GM12872 (cell line): Measurements from ENCODE around the gene MAP3K12.

ENCODE experiments used
- TF ChIP-seq, protein P1 (sequence below): IDR thresholded peaks from 3 replicates; pipeline ENCODE4 v1.5.1; 2011; ENCODE audit warnings: low read depth, mild to moderate bottlenecking, low read length, moderate library complexity; ENCODE audit not compliant: insufficient read depth

MAP3K12 gene

DNA sequence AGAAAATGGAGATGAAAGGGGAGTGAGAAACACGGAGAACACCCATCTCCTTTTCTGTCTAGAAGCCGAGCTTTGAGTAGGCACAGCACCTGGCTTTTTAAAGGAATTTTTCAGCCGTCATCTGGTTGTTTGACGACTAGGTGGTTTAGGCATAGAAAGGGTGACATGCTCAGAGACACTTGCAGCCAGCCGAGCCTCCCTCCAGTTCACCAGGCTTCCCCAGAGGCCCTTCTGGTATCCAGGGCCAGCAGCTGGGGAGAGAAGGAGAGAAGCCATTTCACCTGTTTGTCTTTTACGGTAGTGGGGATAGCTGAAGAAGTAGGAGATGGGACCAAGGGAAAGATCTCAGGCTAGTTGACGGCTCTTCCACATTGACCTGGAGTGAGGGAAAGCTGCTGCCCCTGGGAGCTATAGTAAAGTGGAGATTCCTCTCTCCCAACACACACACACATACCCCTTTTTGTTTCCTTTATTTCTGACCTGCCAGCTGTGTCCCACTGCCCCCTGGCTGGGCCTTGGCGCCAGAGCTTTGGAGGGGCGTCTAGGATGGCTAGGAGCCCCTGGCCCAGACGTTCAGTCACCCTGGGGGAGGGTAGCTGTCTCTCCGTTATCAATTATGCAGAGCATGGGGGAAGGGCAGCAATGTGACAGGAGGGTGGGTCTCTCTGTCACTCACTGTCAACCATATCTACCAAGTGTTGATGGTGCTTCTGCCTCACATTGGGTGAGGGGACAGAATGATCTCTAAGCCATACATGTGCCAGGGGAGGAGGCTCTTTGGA is 5.5 kb downstream of the MAP3K12 start:
- TF ChIP-seq, protein P1, sequence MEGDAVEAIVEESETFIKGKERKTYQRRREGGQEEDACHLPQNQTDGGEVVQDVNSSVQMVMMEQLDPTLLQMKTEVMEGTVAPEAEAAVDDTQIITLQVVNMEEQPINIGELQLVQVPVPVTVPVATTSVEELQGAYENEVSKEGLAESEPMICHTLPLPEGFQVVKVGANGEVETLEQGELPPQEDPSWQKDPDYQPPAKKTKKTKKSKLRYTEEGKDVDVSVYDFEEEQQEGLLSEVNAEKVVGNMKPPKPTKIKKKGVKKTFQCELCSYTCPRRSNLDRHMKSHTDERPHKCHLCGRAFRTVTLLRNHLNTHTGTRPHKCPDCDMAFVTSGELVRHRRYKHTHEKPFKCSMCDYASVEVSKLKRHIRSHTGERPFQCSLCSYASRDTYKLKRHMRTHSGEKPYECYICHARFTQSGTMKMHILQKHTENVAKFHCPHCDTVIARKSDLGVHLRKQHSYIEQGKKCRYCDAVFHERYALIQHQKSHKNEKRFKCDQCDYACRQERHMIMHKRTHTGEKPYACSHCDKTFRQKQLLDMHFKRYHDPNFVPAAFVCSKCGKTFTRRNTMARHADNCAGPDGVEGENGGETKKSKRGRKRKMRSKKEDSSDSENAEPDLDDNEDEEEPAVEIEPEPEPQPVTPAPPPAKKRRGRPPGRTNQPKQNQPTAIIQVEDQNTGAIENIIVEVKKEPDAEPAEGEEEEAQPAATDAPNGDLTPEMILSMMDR: no peak

DNA sequence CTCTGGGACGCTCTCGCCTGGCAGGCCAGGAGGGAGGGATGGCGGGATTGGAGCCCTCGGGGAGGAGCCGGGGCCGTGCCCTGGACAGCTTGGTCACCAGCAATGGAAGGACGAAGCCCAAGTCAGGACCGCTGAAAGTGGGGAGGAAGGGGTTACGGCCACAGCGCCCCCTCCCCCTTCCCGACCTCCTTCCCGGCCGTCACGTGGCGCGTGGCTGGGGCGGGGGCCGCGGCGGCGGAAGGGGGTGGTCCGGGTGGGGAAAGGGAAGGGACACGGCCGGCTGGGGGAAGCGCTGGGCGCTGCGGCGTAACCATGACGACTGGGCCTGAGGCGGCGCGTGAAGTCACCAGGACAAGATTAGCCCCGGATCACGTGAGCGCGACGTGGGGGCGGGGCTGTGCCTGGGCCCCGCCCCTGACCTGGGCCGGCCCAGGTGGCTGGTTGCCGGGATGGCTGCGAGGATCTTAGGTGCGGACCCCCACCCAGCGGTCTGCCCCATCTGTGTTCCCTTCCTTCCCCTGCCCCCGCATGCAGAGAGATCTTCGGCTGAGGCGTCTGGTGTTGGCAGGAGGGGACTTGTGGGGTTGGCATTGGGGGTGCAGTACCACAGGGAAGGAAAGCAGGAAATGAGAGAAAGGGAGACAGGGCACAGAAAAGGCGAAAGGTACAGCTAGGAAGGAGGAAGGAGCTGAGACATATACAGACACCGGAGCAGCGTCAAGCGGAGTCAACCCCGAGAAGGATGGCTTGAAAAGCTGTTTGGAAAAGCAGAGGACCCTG is 6.2 kb downstream of the MAP3K12 start:
- TF ChIP-seq, protein P1: no peak

DNA sequence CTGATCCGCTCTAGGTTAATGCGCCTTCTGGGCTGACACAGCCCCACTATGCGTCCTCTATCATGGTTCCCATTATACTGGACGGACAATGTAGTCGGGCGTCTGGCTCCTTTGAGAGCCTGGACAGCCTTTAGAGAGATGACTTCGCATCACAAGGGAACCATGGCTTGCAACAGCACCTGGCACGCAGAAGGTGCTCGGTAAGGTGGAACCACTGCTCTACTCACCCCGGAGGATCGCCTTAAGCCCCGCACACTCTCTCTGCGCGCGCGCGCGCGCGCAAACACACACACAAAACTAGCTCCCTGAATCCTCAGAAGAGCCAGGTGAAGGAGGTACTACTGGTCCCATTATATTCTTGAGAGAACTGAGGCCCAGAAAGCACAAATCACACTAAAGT is 7.1 kb downstream of the MAP3K12 start:
- TF ChIP-seq, protein P1: no peak

DNA sequence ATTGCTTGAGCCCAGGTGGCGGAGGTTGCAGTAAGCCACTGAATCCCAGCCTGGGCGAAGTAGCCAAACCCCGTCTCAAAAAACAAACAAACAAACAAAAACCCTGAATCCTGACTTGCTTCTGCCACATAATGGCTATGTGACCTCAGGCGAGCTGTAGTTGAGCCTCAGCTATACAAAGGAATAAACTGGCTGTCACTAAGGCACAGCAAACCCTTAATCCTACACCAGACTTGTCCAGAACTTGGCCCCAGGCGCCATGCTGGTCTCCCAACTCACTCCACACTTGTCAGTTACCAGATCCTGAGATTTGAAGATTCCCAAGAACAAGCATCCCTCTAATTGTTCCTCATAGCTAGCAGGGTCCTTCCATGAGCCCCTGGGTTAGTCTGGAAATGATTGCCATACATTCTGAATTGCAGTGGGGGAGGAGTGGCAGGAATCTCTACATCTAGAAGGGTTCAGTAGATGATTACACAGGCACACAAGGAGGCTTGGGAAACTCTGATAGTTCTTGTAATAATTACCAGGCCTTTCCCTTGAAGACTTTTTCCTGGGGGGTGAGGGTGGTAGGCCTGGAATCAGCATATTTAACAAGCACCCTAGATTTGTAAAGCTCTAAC is 9.9 kb downstream of the MAP3K12 start:
- TF ChIP-seq, protein P1: no peak

DNA sequence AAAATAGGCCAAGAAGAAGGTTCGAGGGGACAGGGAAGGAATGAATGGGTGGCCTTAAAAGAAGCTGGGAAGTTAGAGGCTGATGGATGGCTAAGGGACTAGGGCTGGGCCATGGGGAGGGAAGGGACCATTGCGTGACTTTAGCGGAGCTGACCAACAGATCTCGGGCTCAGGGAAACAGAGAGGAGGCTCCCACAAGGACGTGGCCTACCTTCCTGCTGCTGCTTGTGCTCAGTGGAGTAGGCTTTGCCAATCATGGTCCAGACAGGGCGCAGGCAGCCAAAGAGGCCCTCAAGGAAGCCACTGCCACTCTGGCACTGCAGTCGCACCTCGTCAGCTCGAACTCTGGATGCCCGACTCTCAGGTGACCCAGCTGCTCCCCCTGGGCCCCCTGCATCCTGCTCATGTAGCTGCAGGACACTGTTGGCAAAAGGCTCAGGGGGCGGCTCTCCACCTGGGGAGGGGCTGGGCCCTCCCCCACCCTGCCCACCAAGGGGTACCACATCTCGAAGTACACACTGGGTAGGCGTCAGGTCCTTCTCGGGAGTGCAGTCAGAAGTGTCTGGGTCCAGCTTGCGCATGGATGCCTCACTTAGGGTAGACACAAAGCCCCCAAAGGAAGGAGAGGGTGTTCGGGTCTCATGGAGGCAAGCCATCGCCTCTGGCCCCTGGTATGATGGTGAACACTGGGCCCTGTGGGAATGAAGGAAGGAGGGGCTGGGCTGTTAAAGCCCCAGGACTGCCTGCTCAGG is 12.3 kb downstream of the MAP3K12 start:
- TF ChIP-seq, protein P1: no peak

DNA sequence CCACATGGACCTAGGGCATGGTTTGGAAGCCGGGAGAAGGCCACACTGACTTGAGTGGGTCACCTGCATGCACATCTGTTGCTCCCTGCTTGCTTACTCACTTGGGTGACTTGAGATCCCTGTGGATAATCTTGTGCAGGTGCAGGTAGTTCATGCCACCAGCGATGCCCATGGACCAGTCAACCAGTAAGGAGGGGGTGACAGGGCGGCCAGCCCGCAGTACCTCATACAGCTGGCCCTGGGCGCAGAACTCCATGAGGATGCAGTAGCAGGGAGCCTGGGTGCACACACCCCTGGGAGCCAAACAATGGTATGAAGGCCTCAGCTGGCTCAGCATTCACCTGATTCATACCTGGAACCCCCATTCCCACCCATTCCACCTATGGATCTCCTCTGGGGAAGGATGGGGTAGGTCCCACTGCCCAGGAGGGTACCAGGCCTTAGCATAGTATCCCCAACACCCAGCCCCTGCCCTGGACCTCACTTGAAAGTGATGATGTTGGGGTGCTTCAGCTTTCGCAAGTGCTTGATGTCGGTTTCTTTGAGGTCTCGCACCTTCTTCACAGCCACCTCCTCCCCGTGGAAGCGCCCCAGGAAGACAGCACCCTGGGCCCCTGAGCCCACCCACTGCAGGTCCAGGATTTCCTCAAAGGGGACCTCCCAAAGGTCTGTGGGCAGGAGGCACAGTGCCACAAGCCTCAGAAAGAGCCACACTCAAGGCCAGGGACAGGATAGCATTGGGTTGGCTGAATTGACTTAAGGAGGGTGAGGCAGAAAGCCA is 13.1 kb downstream of the MAP3K12 start:
- TF ChIP-seq, protein P1: no peak
